Kidney (tissue), 14 donors: ENCODE results near the gene SNX6. TPM values are rescaled to one million over a fixed set of nuclear protein-coding genes. Genes with fewer than 3 reads are reported as not detected.

ENCODE experiments used
- DNase-seq, 5 donors: peaks; one replicate each; pipeline ENCODE4 v3.0.0-alpha.2; 2013 to 2020
- FAIRE-seq: peaks from 2 replicates; lab custom pipeline; 2012; peaks lifted over from hg19 to GRCh38; lab: Jason Lieb, UNC
- H3K27ac ChIP-seq, 2 donors: one replicate each; pipeline ENCODE4 v1.7.0; 2013; ENCODE audit warnings: low read depth in 2 of 2, low read length in 2 of 2, inconsistent platforms in 1 of 2
- H3K27me3 ChIP-seq: one replicate; pipeline ENCODE4 v1.7.1; 2013; ENCODE audit warnings: low read length, inconsistent platforms; ENCODE audit not compliant: control insufficient read depth, insufficient read depth
- H3K36me3 ChIP-seq, 3 donors: one replicate each; pipeline versions ENCODE4 v1.7.0 to v1.7.1; 2013; ENCODE audit warnings: low read length in 3 of 3, control low read depth in 1 of 3, inconsistent platforms in 1 of 3; ENCODE audit not compliant: insufficient read depth in 3 of 3, control insufficient read depth in 2 of 3
- H3K4me1 ChIP-seq, 3 donors: one replicate each; pipeline versions ENCODE4 v1.7.0 to v1.7.1; 2013; ENCODE audit warnings: low read length in 3 of 3, inconsistent platforms in 1 of 3, low read depth in 1 of 3; ENCODE audit not compliant: control insufficient read depth in 2 of 3, insufficient read depth in 2 of 3
- H3K4me3 ChIP-seq, 3 donors: one replicate each; pipeline versions ENCODE4 v1.7.0 to v1.8.1; 2013; ENCODE audit warnings: low read length in 3 of 3, control low read depth in 1 of 3, inconsistent platforms in 1 of 3
- H3K9ac ChIP-seq, 3 donors: one replicate each; pipeline versions ENCODE4 v1.7.0 to v1.7.1; 2013; ENCODE audit warnings: low read length in 3 of 3, control low read depth in 1 of 3, inconsistent platforms in 1 of 3
- H3K9me3 ChIP-seq, 3 donors: one replicate each; pipeline versions ENCODE4 v1.7.0 to v1.7.1; 2013; ENCODE audit warnings: low read length in 3 of 3, control low read depth in 1 of 3, inconsistent platforms in 1 of 3; ENCODE audit not compliant: control insufficient read depth in 2 of 3, insufficient read depth in 1 of 3
- intact Hi-C: fragments of 100-400 bp; cut with DNase I; formaldehyde crosslinking; loops from one replicate; pipeline ENCODE4 v1.11.1; 2022
- polyA plus RNA-seq: library from polyadenylated mRNA; stranded (reverse); fragments of 350-450 nt; fragmentation: Illumina TruSeq; extraction: RNeasy Lipid Tissue Mini Kit (QIAGEN cat#74804); gene quantifications from one replicate; pipeline ENCODE4 v1.2.3, GENCODE V29; 2014; ENCODE audit warnings: low read depth, low replicate concordance; ENCODE audit not compliant: insufficient read depth
- total RNA-seq: library from RNA; stranded (reverse); fragmentation: NEBNext Ultra II Directional; extraction: Animal tissue kit (Norgen Biotek cat#: 25700); gene quantifications from one replicate; pipeline ENCODE4 v1.2.1, GENCODE V29; 2021
- TF ChIP-seq, protein P1 (sequence below): IDR thresholded peaks from 3 replicates; pipeline ENCODE4 v1.5.1; 2012; ENCODE audit warnings: mild to moderate bottlenecking, moderate library complexity, borderline replicate concordance; ENCODE audit not compliant: insufficient read depth; ENCODE audit errors: extremely low read depth
- donor health status: control.
- donor health status: control.
- donor health status: control.
- donor health status: control.
- donor health status: control.
- donor health status: DM: yes; HTN: yes; CAD: no.
- donor health status: Normal renal cell carcinoma (clear cell type).

SNX6 gene
- total and polyA plus RNA-seq, 2 donors from 2014 or later = 46.1 to 83.2 TPM

DNA sequence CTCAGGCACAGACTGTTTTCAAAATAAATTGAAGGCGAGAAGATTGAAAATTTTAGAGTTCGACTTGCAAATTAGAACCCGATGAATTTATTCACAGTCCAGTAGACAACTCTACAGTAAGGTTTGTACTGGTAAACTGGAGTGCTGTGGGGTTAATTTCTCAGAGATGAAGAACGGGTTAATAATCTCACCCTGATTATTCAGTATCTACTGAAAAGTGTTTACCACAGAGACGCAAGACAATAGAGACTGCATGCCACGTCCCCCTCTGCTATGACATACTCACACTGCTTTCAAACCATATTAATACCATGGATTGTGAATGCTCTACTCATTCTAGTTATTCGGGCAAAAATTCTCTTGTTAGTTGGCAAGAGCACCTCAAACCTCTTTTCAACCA, 48.4 kb upstream of the SNX6 start:
- TF ChIP-seq, protein P1, sequence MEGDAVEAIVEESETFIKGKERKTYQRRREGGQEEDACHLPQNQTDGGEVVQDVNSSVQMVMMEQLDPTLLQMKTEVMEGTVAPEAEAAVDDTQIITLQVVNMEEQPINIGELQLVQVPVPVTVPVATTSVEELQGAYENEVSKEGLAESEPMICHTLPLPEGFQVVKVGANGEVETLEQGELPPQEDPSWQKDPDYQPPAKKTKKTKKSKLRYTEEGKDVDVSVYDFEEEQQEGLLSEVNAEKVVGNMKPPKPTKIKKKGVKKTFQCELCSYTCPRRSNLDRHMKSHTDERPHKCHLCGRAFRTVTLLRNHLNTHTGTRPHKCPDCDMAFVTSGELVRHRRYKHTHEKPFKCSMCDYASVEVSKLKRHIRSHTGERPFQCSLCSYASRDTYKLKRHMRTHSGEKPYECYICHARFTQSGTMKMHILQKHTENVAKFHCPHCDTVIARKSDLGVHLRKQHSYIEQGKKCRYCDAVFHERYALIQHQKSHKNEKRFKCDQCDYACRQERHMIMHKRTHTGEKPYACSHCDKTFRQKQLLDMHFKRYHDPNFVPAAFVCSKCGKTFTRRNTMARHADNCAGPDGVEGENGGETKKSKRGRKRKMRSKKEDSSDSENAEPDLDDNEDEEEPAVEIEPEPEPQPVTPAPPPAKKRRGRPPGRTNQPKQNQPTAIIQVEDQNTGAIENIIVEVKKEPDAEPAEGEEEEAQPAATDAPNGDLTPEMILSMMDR = no peak
- H3K27ac ChIP-seq = no peak overlapping the region
- H3K9ac ChIP-seq = no peak overlapping the region
- H3K36me3 ChIP-seq = no peaks in the 10 kb centered on the region
- intact Hi-C loops = loop anchor here (5.0 kb wide), 1 partner anchor 44 kb away; no protein-coding TSS in a partner anchor
- DNase-seq (no peak), FAIRE-seq (no peak)
- no peaks in the 10 kb centered on the region for H3K9me3 ChIP-seq
- H3K4me1 ChIP-seq = no peaks in the 10 kb centered on the region
- H3K27me3 ChIP-seq = no peaks in the 10 kb centered on the region
- H3K4me3 ChIP-seq = no peak overlapping the region

DNA sequence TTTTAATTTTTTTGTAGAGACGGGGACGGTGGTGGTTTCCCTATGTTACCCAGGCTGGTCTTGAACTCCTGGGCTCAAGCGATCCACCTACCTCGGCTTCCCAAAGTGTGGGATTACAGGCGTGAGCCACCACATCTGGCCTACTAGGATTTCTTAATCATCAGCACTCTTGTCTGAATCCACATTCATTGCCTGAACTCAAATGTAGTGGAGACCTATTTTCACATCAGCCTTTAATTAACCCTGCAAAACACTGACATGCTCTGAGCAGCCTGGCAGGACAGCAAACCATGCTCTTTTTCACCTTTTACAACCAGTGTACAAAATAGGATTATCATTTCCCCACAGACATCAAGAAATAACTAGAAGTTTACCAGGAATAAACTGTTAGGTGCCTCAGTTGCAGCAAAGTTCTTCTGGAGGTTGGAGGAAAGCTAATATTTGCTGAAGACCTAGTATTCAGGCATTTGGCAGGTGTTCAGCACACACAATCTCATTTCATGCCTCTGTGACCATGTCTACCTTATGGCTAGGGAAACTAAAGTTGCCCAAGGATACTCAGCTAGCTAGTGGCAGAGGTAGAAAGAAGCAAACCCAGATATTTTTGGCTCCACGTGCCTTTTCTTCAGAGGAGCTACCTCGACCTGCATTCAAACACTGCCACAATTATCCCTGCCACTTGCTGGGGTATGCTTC, 46.7 kb upstream of the SNX6 start:
- Histone ChIP-seq H3K27me3 (no peaks in the 10 kb centered on the region), H3K9me3 (no peaks in the 10 kb centered on the region), H3K27ac (no peak overlapping the region), H3K9ac (no peak overlapping the region), H3K36me3 (no peaks in the 10 kb centered on the region), H3K4me3 (no peak overlapping the region), H3K4me1 (no peaks in the 10 kb centered on the region)
- DNase-seq = no peak
- FAIRE-seq = no peak
- TF ChIP-seq, protein P1 = no peak
- intact Hi-C loops = loop anchor here (5.0 kb wide), 1 partner anchor 46 kb away; no protein-coding TSS in a partner anchor

DNA sequence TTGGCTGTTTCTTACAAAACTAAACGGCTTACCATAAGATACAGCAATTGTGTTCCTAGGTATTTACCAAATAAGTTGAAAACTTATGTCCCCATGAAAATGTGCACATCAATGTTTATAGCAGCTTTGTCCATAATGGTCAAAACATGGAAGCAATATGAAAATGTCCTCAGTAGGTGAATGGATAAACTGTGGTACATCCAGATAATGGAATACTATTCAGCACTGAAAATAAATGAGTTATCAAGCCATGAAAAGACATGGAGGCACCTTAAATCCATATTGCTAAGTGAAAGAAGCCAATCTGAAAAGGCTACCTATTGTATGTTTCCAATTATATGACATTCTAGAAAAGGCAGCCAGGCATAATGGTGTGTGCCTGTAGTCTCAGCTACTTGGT, 43.8 kb upstream of the SNX6 start:
- DNase-seq (no peak), FAIRE-seq (no peak)
- Histone ChIP-seq H3K27me3 (no peaks in the 10 kb centered on the region), H3K27ac (no peak overlapping the region), H3K4me1 (no peaks in the 10 kb centered on the region), H3K9me3 (no peaks in the 10 kb centered on the region), H3K9ac (no peak overlapping the region), H3K4me3 (no peak overlapping the region), H3K36me3 (no peaks in the 10 kb centered on the region)
- TF ChIP-seq, protein P1 = no peak
- intact Hi-C loops = no loop called here
